HepG2 (cell line): ENCODE measurements around the gene AJUBA. TPM values are rescaled to one million over a fixed set of nuclear protein-coding genes. Genes with fewer than 3 reads are reported as not detected.

Experiments used
- AHR ChIP-seq: IDR thresholded peaks from 2 replicates; pipeline ENCODE4 v1.6.1; 2018; ENCODE audit warnings: missing genetic modification reagents, missing compliant biosample characterization
- ARID2 ChIP-seq: sonication (generic); formaldehyde crosslinking; IDR thresholded peaks from 2 replicates; pipeline ENCODE4 v1.8.1; 2022; ENCODE audit warnings: mild to moderate bottlenecking, missing genetic modification reagents, borderline replicate concordance
- CENPT ChIP-seq: sonication (generic); formaldehyde crosslinking; IDR thresholded peaks from 2 replicates; pipeline ENCODE4 v1.8.0; 2022; ENCODE audit warnings: low read depth, mild to moderate bottlenecking, moderate library complexity, missing genetic modification reagents
- GFI1 ChIP-seq: sonication (generic); formaldehyde crosslinking; IDR thresholded peaks from 2 replicates; pipeline ENCODE4 v1.5.0; 2020; ENCODE audit warnings: missing genetic modification reagents, mild to moderate bottlenecking, borderline replicate concordance
- IRF9 ChIP-seq: sonication (generic); formaldehyde crosslinking; IDR thresholded peaks from 2 replicates; pipeline ENCODE4 v1.8.0; 2022; ENCODE audit warnings: missing genetic modification reagents, mild to moderate bottlenecking, borderline replicate concordance
- KLF11 ChIP-seq: IDR thresholded peaks from 2 replicates; pipeline ENCODE4 v1.6.1; 2016; ENCODE audit warnings: missing compliant biosample characterization
- MEIS2 ChIP-seq: sonication (generic); formaldehyde crosslinking; IDR thresholded peaks from 2 replicates; pipeline ENCODE4 v1.9.0; 2021; ENCODE audit warnings: mild to moderate bottlenecking, missing genetic modification reagents
- PCBP1 ChIP-seq: fragments of 200-400 bp; formaldehyde crosslinking; IDR thresholded peaks from 2 replicates; pipeline ENCODE4 v1.6.1; 2017; ENCODE audit warnings: mild to moderate bottlenecking, low read depth, low read length, borderline replicate concordance
- PHF5A ChIP-seq: IDR thresholded peaks from one replicate; pipeline ENCODE4 v1.6.1; 2018; ENCODE audit warnings: low read depth, missing genetic modification reagents; ENCODE audit not compliant: unreplicated experiment
- PRMT3 ChIP-seq: sonication (generic); formaldehyde crosslinking; IDR thresholded peaks from 2 replicates; pipeline ENCODE4 v1.8.1; 2022; ENCODE audit warnings: low read depth, mild to moderate bottlenecking, moderate library complexity, missing genetic modification reagents, borderline replicate concordance
- SP1 ChIP-seq, 2 experiments: fragments of 450-650 bp in 1 of 2; sonication (generic) in 1 of 2; formaldehyde crosslinking in 1 of 2; IDR thresholded peaks; 2 replicates each; pipeline versions ENCODE4 v1.4.0 to v1.6.1; 2016 to 2020; ENCODE audit warnings: missing genetic modification reagents in 1 of 2
- TMF1 ChIP-seq: sonication (generic); formaldehyde crosslinking; IDR thresholded peaks from 2 replicates; pipeline ENCODE4 v1.8.1; 2022; ENCODE audit warnings: low read depth, missing genetic modification reagents
- ZBTB43 ChIP-seq: sonication (generic); formaldehyde crosslinking; conservative IDR thresholded peaks from 2 replicates; pipeline ENCODE4 v1.4.0; 2020; ENCODE audit warnings: missing genetic modification reagents
- ZBTB7B ChIP-seq: sonication (generic); formaldehyde crosslinking; IDR thresholded peaks from 2 replicates; pipeline ENCODE4 v1.4.0; 2020; ENCODE audit warnings: missing genetic modification reagents
- ZFX ChIP-seq: sonication (generic); formaldehyde crosslinking; IDR thresholded peaks from 2 replicates; pipeline ENCODE4 v1.4.0; 2020; ENCODE audit warnings: mild to moderate bottlenecking, low read depth, missing genetic modification reagents, moderate library complexity
- ZFYVE20 ChIP-seq: sonication (generic); formaldehyde crosslinking; IDR thresholded peaks from 2 replicates; pipeline ENCODE4 v1.8.0; 2023; ENCODE audit warnings: low read depth, mild to moderate bottlenecking, moderate library complexity, missing genetic modification reagents, borderline replicate concordance
- ZKSCAN1 ChIP-seq: fragments of 150-350 bp; IDR thresholded peaks from 2 replicates; pipeline ENCODE4 v1.6.1; 2014; ENCODE audit warnings: low read length
- ZNF3 ChIP-seq: IDR thresholded peaks from 2 replicates; pipeline ENCODE4 v1.7.0; 2017; ENCODE audit warnings: inconsistent platforms
- ZNF431 ChIP-seq: sonication (generic); formaldehyde crosslinking; IDR thresholded peaks from 2 replicates; pipeline ENCODE4 v1.9.0; 2022; ENCODE audit warnings: missing genetic modification reagents, low read depth, mild to moderate bottlenecking, borderline replicate concordance
- ZNF446 ChIP-seq: sonication (generic); formaldehyde crosslinking; IDR thresholded peaks from 2 replicates; pipeline ENCODE4 v1.5.0; 2020; ENCODE audit warnings: mild to moderate bottlenecking, missing genetic modification reagents
- ZNF556 ChIP-seq: sonication (generic); formaldehyde crosslinking; IDR thresholded peaks from 2 replicates; pipeline ENCODE4 v1.4.0; 2020; ENCODE audit warnings: mild to moderate bottlenecking, missing genetic modification reagents, borderline replicate concordance
- ZNF569 ChIP-seq: sonication (generic); formaldehyde crosslinking; IDR thresholded peaks from 2 replicates; pipeline ENCODE4 v1.5.0; 2020; ENCODE audit warnings: mild to moderate bottlenecking, missing genetic modification reagents, moderate library complexity, borderline replicate concordance
- ZNF724P ChIP-seq: sonication (generic); formaldehyde crosslinking; IDR thresholded peaks from 2 replicates; pipeline ENCODE4 v1.8.0; 2022; ENCODE audit warnings: missing genetic modification reagents, borderline replicate concordance
- polyA plus RNA-seq, 8 experiments: library from polyadenylated mRNA; depleted of rRNA in 3 of 8; stranded (reverse) in 7 of 8; unstranded in 1 of 8; fragments of >200 nt; fragmentation: Illumina TruSeq in 4 of 8; extraction: Trizol in 4 of 8; gene quantifications; 2 replicates each; pipeline versions ENCODE4 v1.2.1 to v1.2.3, GENCODE V29; 2011 to 2016; ENCODE audit warnings: low read depth in 4 of 8, missing spikeins in 1 of 8, mixed read lengths in 1 of 8; ENCODE audit not compliant: insufficient read depth in 1 of 8
- total RNA-seq, 5 experiments: library from RNA; depleted of rRNA; stranded (reverse); fragments of >200 nt; fragmentation: Illumina TruSeq; extraction: Trizol; gene quantifications; 2 replicates each; pipeline ENCODE4 v1.2.3, GENCODE V29; 2016; ENCODE audit warnings: low read depth in 1 of 5
- TF ChIP-seq, protein P1 (sequence below): sonication (generic); formaldehyde crosslinking; IDR thresholded peaks from 2 replicates; pipeline ENCODE4 v1.4.0; 2020; ENCODE audit warnings: missing genetic modification reagents
- TF ChIP-seq, protein P2 (sequence below): IDR thresholded peaks from 2 replicates; pipeline ENCODE4 v1.6.1; 2016; ENCODE audit warnings: missing genetic modification reagents, missing compliant biosample characterization

AJUBA gene
- total and polyA plus RNA-seq, 2 of the 13 experiments (the other 11 are each of a cell fraction or from before 2014, with no cell fraction given) = 157 to 241 TPM

DNA sequence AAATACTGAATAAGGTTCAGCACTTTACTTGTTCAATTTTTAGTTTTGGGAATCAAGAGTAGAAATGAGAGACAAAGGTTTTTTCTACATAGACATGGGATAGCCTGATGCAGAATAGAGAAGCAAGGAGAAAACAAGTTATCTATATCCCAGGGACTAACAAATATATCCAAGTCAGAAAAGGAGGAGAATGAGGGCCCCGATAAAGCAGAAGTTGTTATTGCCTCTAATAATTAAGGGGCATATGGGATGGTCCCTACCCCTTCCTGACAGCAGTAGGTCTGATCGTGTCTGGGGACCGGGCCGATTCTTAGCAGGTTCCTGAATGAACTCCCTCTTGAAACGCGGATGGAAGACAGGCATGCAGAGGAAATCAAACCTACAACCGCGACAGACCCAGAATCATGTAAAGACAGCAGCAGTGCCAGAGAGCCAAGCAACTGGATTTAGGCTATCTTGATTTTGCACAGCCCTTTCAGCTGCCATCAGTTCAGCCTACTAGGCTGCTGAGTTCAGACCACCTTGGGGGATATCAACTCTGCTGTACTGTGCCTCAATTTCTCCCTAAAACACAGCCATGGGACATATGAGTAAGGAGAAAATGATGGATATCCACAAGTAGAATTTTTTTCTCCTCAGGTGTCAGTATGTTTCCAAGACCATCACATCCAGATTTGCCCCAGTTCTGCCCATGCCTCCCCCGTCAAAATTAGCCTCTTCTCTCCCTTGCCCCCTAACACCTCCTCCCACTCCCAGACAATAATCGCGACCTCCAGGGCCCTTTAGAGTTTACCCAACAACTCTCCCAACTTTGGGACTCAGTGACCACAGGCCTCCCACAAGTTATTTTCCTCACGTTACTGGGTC lies 53.9 kb downstream of the AJUBA start (continued):
- TF ChIP-seq IRF9 (CRISPR knock-in tag) (no peak), ZFX (CRISPR knock-in tag) (no peak), GFI1 (CRISPR knock-in tag) (no peak), PHF5A (CRISPR knock-in tag) (peak; percentile 6), MEIS2 (CRISPR knock-in tag) (0 out of 2 replicates have a peak, but pooled peaks have one; percentile 54), ZNF3 (CRISPR knock-in tag) (peak; percentile 73; the same call in 1 of the 2 replicates), PRMT3 (CRISPR knock-in tag) (no peak), SP1 (IDR thresholded peaks at IDR 0.05) (no peak), SP1 (CRISPR knock-in tag; IDR thresholded peaks at IDR 0.05) (no peak), ZNF446 (CRISPR knock-in tag) (peak; percentile 38; the same call in 1 of the 2 replicates), ZNF724P (CRISPR knock-in tag) (0 out of 2 replicates have a peak, but pooled peaks have one; percentile 15), KLF11 (CRISPR knock-in tag) (no peak), ZNF569 (CRISPR knock-in tag) (no peak), ZBTB43 (CRISPR knock-in tag) (no peak), ZKSCAN1 (no peak), PCBP1 (no peak), ZFYVE20 (no peak), ZBTB7B (CRISPR knock-in tag) (peak; percentile 56), ZNF431 (0 out of 2 replicates have a peak, but pooled peaks have one; percentile 8), ARID2 (CRISPR knock-in tag) (peak; percentile 90), ZNF556 (no peak), AHR (CRISPR knock-in tag) (no peak; the same call in 1 of the 2 replicates), TMF1 (CRISPR knock-in tag) (peak; percentile 55; the same call in 1 of the 2 replicates), CENPT (CRISPR knock-in tag) (no peak)
- TF ChIP-seq, protein P1, sequence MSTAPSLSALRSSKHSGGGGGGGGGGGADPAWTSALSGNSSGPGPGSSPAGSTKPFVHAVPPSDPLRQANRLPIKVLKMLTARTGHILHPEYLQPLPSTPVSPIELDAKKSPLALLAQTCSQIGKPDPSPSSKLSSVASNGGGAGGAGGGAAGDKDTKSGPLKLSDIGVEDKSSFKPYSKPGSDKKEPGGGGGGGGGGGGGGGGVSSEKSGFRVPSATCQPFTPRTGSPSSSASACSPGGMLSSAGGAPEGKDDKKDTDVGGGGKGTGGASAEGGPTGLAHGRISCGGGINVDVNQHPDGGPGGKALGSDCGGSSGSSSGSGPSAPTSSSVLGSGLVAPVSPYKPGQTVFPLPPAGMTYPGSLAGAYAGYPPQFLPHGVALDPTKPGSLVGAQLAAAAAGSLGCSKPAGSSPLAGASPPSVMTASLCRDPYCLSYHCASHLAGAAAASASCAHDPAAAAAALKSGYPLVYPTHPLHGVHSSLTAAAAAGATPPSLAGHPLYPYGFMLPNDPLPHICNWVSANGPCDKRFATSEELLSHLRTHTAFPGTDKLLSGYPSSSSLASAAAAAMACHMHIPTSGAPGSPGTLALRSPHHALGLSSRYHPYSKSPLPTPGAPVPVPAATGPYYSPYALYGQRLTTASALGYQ (CRISPR knock-in tag) = peak; percentile 41; the same call in 1 of the 2 replicates
- TF ChIP-seq, protein P2, sequence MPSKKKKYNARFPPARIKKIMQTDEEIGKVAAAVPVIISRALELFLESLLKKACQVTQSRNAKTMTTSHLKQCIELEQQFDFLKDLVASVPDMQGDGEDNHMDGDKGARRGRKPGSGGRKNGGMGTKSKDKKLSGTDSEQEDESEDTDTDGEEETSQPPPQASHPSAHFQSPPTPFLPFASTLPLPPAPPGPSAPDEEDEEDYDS (CRISPR knock-in tag) = no peak
